Activated CD4-positive, alpha-beta T cell treated with anti-CD3 and anti-CD28 coated beads, Interleukin-2, amount 10 ng/mL, durations not matched to agents 7 days and 5 days (primary cell): ENCODE data around the gene CXCR6. TPM values are rescaled to one million over a fixed set of nuclear protein-coding genes. Genes with fewer than 3 reads are reported as not detected.

ENCODE experiments used
- CTCF ChIA-PET: fragments of 350-600 bp; sonication (Branson Sonifier 250); formaldehyde crosslinking; loops from one replicate; lab custom pipeline; 2021; ENCODE audit warnings: antibody characterized with exemption; lab: Charles Lee
- POLR2A ChIA-PET: fragments of 350-600 bp; sonication (Branson Sonifier 250); formaldehyde crosslinking; loops from one replicate; lab custom pipeline; 2021; ENCODE audit warnings: antibody characterized with exemption; lab: Charles Lee
- DNase-seq: peaks from one replicate; pipeline ENCODE4 v3.0.0-alpha.2; 2020
- H3K27ac Mint-ChIP-seq: one replicate; pipeline ENCODE4 v1.8.0; 2021; ENCODE audit warnings: mild to moderate bottlenecking, moderate library complexity, mixed read lengths
- H3K27me3 Mint-ChIP-seq: one replicate; pipeline ENCODE4 v1.8.0; 2021; ENCODE audit warnings: mixed read lengths
- H3K36me3 Mint-ChIP-seq: one replicate; pipeline ENCODE4 v1.8.0; 2021; ENCODE audit warnings: low read depth, mixed read lengths
- H3K4me1 Mint-ChIP-seq: one replicate; pipeline ENCODE4 v1.8.0; 2021; ENCODE audit warnings: mixed read lengths
- H3K4me3 Mint-ChIP-seq: one replicate; pipeline ENCODE4 v1.8.0; 2021; ENCODE audit warnings: mild to moderate bottlenecking, moderate library complexity, mixed read lengths
- H3K9me3 Mint-ChIP-seq: one replicate; pipeline ENCODE4 v1.8.0; 2021; ENCODE audit warnings: mixed read lengths
- total RNA-seq, 2 experiments: library from RNA; stranded (reverse); gene quantifications; one replicate each; pipeline ENCODE4 v1.2.3, GENCODE V29; 2021

CXCR6 gene
- total RNA-seq, 2 experiments from 2014 or later, result 17.6 to 18.0 TPM

GRCh38 chr3:45952456-45952855 lies 9.2 kb downstream of the CXCR6 start:
- Mint-ChIP-seq H3K4me1 (peaks cover 47% of the 10 kb centered on the region), H3K27me3 (no peaks in the 10 kb centered on the region), H3K27ac (no peak overlapping the region), H3K4me3 (no peak overlapping the region), H3K9me3 (no peaks in the 10 kb centered on the region), H3K36me3 (peaks cover 94% of the 10 kb centered on the region)
- ChIA-PET POLR2A (no interaction called here), CTCF (interaction anchor here (0.6 to 4.2 kb wide), 9 partner anchors 10 to 127 kb away, joined by 3 to 20 read pairs (median 8); no protein-coding TSS in a partner anchor)
- DNase-seq, result no peak

- H3K4me1 Mint-ChIP-seq, result peaks cover 39% of the 10 kb centered on the region
- H3K4me3 Mint-ChIP-seq, result no peak overlapping the region
- no peak for DNase-seq
- ChIA-PET POLR2A (no interaction called here), CTCF (interaction anchor here (0.9 to 4.2 kb wide), 7 partner anchors 9 to 123 kb away, joined by 3 to 19 read pairs (median 4); no protein-coding TSS in a partner anchor)
- H3K36me3 Mint-ChIP-seq, result peaks cover 93% of the 10 kb centered on the region
- no peaks in the 10 kb centered on the region for H3K27me3 Mint-ChIP-seq
- H3K9me3 Mint-ChIP-seq, result no peaks in the 10 kb centered on the region
- peak overlapping the region; percentile 31 for H3K27ac Mint-ChIP-seq
Observed at GRCh38 chr3:45953536-45953935, 10.3 kb downstream of the CXCR6 start.

- POLR2A ChIA-PET, result no interaction called here
- Mint-ChIP-seq H3K4me3 (no peak overlapping the region), H3K27me3 (no peaks in the 10 kb centered on the region), H3K27ac (no peak overlapping the region), H3K4me1 (peaks cover 32% of the 10 kb centered on the region), H3K9me3 (no peaks in the 10 kb centered on the region), H3K36me3 (peaks cover 93% of the 10 kb centered on the region)
- CTCF ChIA-PET, result interaction anchor here (0.9 to 4.2 kb wide), 5 partner anchors 8 to 48 kb away, joined by 3 to 19 read pairs (median 6); no protein-coding TSS in a partner anchor
- no peak for DNase-seq
Observed at GRCh38 chr3:45954306-45954705, 11.0 kb downstream of the CXCR6 start.

- no peak overlapping the region for H3K4me3 Mint-ChIP-seq
- ChIA-PET CTCF (no interaction called here), POLR2A (no interaction called here)
- H3K4me1 Mint-ChIP-seq, result peaks cover 25% of the 10 kb centered on the region
- H3K27me3 Mint-ChIP-seq, result no peaks in the 10 kb centered on the region
- no peak overlapping the region for H3K27ac Mint-ChIP-seq
- peaks cover 93% of the 10 kb centered on the region for H3K36me3 Mint-ChIP-seq
- no peak for DNase-seq
- no peaks in the 10 kb centered on the region for H3K9me3 Mint-ChIP-seq
Observed at GRCh38 chr3:45955017-45955647, 11.9 kb downstream of the CXCR6 start.

- Mint-ChIP-seq H3K9me3 (no peaks in the 10 kb centered on the region), H3K4me3 (no peak overlapping the region), H3K27me3 (no peaks in the 10 kb centered on the region), H3K4me1 (peaks cover 19% of the 10 kb centered on the region), H3K27ac (no peak overlapping the region), H3K36me3 (peaks cover 95% of the 10 kb centered on the region)
- no peak for DNase-seq
- POLR2A ChIA-PET, result no interaction called here
- CTCF ChIA-PET, result interaction anchor here (0.7 to 1.5 kb wide), 2 partner anchors 10 to 13 kb away, joined by 3 to 4 read pairs; no protein-coding TSS in a partner anchor
Observed at GRCh38 chr3:45955706-45956105, 12.4 kb downstream of the CXCR6 start.

- CTCF ChIA-PET, result interaction anchor here (1.5 to 2.0 kb wide), 4 partner anchors 10 to 19 kb away, joined by 4 to 5 read pairs (median 4); no protein-coding TSS in a partner anchor
- DNase-seq, result no peak
- H3K4me3 Mint-ChIP-seq, result no peak overlapping the region
- H3K27me3 Mint-ChIP-seq, result no peaks in the 10 kb centered on the region
- peaks cover 95% of the 10 kb centered on the region for H3K36me3 Mint-ChIP-seq
- peaks cover 15% of the 10 kb centered on the region for H3K4me1 Mint-ChIP-seq
- POLR2A ChIA-PET, result no interaction called here
- H3K27ac Mint-ChIP-seq, result no peak overlapping the region
- H3K9me3 Mint-ChIP-seq, result peaks cover 3% of the 10 kb centered on the region
Observed at GRCh38 chr3:45957586-45957985, 14.3 kb downstream of the CXCR6 start.

GRCh38 chr3:45958321-45958791 lies 15.1 kb downstream of the CXCR6 start:
- H3K9me3 Mint-ChIP-seq, result peaks cover 3% of the 10 kb centered on the region
- H3K27ac Mint-ChIP-seq, result no peak overlapping the region
- H3K27me3 Mint-ChIP-seq, result no peaks in the 10 kb centered on the region
- peaks cover 95% of the 10 kb centered on the region for H3K36me3 Mint-ChIP-seq
- CTCF ChIA-PET, result interaction anchor here (1.0 to 1.9 kb wide), 7 partner anchors 9 to 120 kb away, joined by 3 to 5 read pairs (median 4); partner anchors contain the start of gene CXCR6
- H3K4me1 Mint-ChIP-seq, result peaks cover 21% of the 10 kb centered on the region
- POLR2A ChIA-PET, result no interaction called here
- DNase-seq, result no peak
- no peak overlapping the region for H3K4me3 Mint-ChIP-seq

- no peaks in the 10 kb centered on the region for H3K27me3 Mint-ChIP-seq
- POLR2A ChIA-PET, result no interaction called here
- no peak overlapping the region for H3K27ac Mint-ChIP-seq
- peaks cover 95% of the 10 kb centered on the region for H3K36me3 Mint-ChIP-seq
- H3K4me1 Mint-ChIP-seq, result peaks cover 29% of the 10 kb centered on the region
- no peak for DNase-seq
- H3K9me3 Mint-ChIP-seq, result peaks cover 3% of the 10 kb centered on the region
- CTCF ChIA-PET, result interaction anchor here (0.6 to 2.0 kb wide), 8 partner anchors 8 to 791 kb away, joined by 3 to 10 read pairs (median 4); partner anchors contain the start of gene CXCR6
- no peak overlapping the region for H3K4me3 Mint-ChIP-seq
Observed at GRCh38 chr3:45959201-45959600, 15.9 kb downstream of the CXCR6 start.

- Mint-ChIP-seq H3K4me1 (peaks cover 40% of the 10 kb centered on the region), H3K9me3 (peaks cover 3% of the 10 kb centered on the region), H3K4me3 (no peak overlapping the region), H3K27me3 (no peaks in the 10 kb centered on the region), H3K36me3 (peaks cover 94% of the 10 kb centered on the region), H3K27ac (no peak overlapping the region)
- ChIA-PET CTCF (interaction anchor here (0.9 to 2.0 kb wide), 4 partner anchors 9 to 297 kb away, joined by 3 to 10 read pairs (median 4); no protein-coding TSS in a partner anchor), POLR2A (no interaction called here)
- no peak for DNase-seq
Observed at GRCh38 chr3:45960289-45960688, 17.0 kb downstream of the CXCR6 start.

- DNase-seq, result no peak
- CTCF ChIA-PET, result interaction anchor here (0.6 to 2.3 kb wide), 11 partner anchors 10 to 480 kb away, joined by 3 to 19 read pairs (median 3); partner anchors contain the start of gene CCR1
- H3K4me1 Mint-ChIP-seq, result peaks cover 55% of the 10 kb centered on the region
Observed at GRCh38 chr3:45962033-45962432, 18.8 kb downstream of the CXCR6 start.

GRCh38 chr3:45964139-45964538 lies 20.9 kb downstream of the CXCR6 start:
- Mint-ChIP-seq H3K36me3 (peaks cover 93% of the 10 kb centered on the region), H3K4me3 (no peak overlapping the region), H3K27ac (peak overlapping the region; percentile 46), H3K9me3 (peaks cover 3% of the 10 kb centered on the region), H3K4me1 (peaks cover 59% of the 10 kb centered on the region), H3K27me3 (no peaks in the 10 kb centered on the region)
- DNase-seq, result peak; percentile 27
- CTCF ChIA-PET, result interaction anchor here (1.0 to 5.2 kb wide), 4 partner anchors 12 to 30 kb away, joined by 3 to 23 read pairs (median 12); partner anchors contain the start of gene FYCO1
- POLR2A ChIA-PET, result no interaction called here

More at GRCh38 chr3:45962033-45962432, 18.8 kb downstream of the CXCR6 start:
- H3K27ac Mint-ChIP-seq, result no peak overlapping the region
- H3K27me3 Mint-ChIP-seq, result no peaks in the 10 kb centered on the region
- POLR2A ChIA-PET, result interaction anchor here (0.6 to 1.0 kb wide), 2 partner anchors 10 to 111 kb away, joined by 3 to 4 read pairs; no protein-coding TSS in a partner anchor
- peaks cover 92% of the 10 kb centered on the region for H3K36me3 Mint-ChIP-seq
- peaks cover 3% of the 10 kb centered on the region for H3K9me3 Mint-ChIP-seq
- no peak overlapping the region for H3K4me3 Mint-ChIP-seq

GRCh38 chr3:45965253-45965652 lies 22.0 kb downstream of the CXCR6 start:
- Mint-ChIP-seq H3K36me3 (peaks cover 91% of the 10 kb centered on the region), H3K27ac (peak overlapping the region; percentile 58), H3K4me1 (peaks cover 62% of the 10 kb centered on the region), H3K4me3 (no peak overlapping the region), H3K27me3 (no peaks in the 10 kb centered on the region), H3K9me3 (peaks cover 3% of the 10 kb centered on the region)
- no peak for DNase-seq
- ChIA-PET CTCF (interaction anchor here (0.7 to 5.2 kb wide), 11 partner anchors 9 to 125 kb away, joined by 3 to 23 read pairs (median 6); partner anchors contain the start of genes CXCR6 and FYCO1), POLR2A (interaction anchor here (1.0 kb wide), 1 partner anchor 9 kb away, joined by 3 read pairs; no protein-coding TSS in a partner anchor)
